K562 (cell line): ENCODE results near the gene VAMP8. TPM values are rescaled to one million over a fixed set of nuclear protein-coding genes. Genes with fewer than 3 reads are reported as not detected.
A peak's percentile ranks its signal among the peaks of the same experiment; 100 is the strongest.

Experiments
- CBFB ChIP-seq: sonication (generic); formaldehyde crosslinking; IDR thresholded peaks from 2 replicates; pipeline ENCODE4 v1.4.0; 2020; ENCODE audit warnings: mild to moderate bottlenecking, missing genetic modification reagents
- GABPB1 ChIP-seq: sonication (generic); formaldehyde crosslinking; IDR thresholded peaks from 2 replicates; pipeline ENCODE4 v1.8.0; 2022; ENCODE audit warnings: mild to moderate bottlenecking, missing genetic modification reagents
- MTA2 ChIP-seq: fragments of 450-650 bp; IDR thresholded peaks from 2 replicates; pipeline ENCODE4 v1.6.1; 2016; ENCODE audit warnings: low read depth
- MXI1 ChIP-seq: IDR thresholded peaks from 2 replicates; pipeline ENCODE4 v1.6.1; 2011; ENCODE audit warnings: low read depth, mild to moderate bottlenecking, improper control_type of control experiment, low read length
- NFXL1 ChIP-seq: fragments of 450-650 bp; formaldehyde crosslinking; IDR thresholded peaks from 2 replicates; pipeline ENCODE4 v1.4.0; 2021; ENCODE audit warnings: mild to moderate bottlenecking
- PHF21A ChIP-seq: fragments of 450-650 bp; IDR thresholded peaks from 2 replicates; pipeline ENCODE4 v1.6.1; 2017; ENCODE audit warnings: low read depth, borderline replicate concordance
- RBM17 ChIP-seq: fragments of 200-400 bp; formaldehyde crosslinking; IDR thresholded peaks from 2 replicates; pipeline ENCODE4 v1.6.1; 2017; ENCODE audit warnings: low read depth, mild to moderate bottlenecking, low read length, borderline replicate concordance
- SREBF2 ChIP-seq: sonication (generic); formaldehyde crosslinking; IDR thresholded peaks from 2 replicates; pipeline ENCODE4 v1.4.0; 2020; ENCODE audit warnings: mild to moderate bottlenecking, missing genetic modification reagents
- TARDBP ChIP-seq: fragments of 450-650 bp; IDR thresholded peaks from 2 replicates; pipeline ENCODE4 v1.6.1; 2016
- TCF3 ChIP-seq: sonication (generic); formaldehyde crosslinking; IDR thresholded peaks from 2 replicates; pipeline ENCODE4 v1.4.0; 2020; ENCODE audit warnings: mild to moderate bottlenecking, missing genetic modification reagents
- TRIM24 ChIP-seq, 2 experiments: fragments of 450-650 bp; IDR thresholded peaks; 2 replicates each; pipeline ENCODE4 v1.6.1; 2016
- ZNF134 ChIP-seq: fragments of 250-450 bp; sonication (Bioruptor Pico); conservative IDR thresholded peaks from 2 replicates; pipeline ENCODE4 v1.4.0; 2020
- ZNF3 ChIP-seq: fragments of 250-450 bp; sonication (Bioruptor Pico); IDR thresholded peaks from 2 replicates; pipeline ENCODE4 v1.5.0; 2021; ENCODE audit warnings: mild to moderate bottlenecking, moderate library complexity
- ZNF431 ChIP-seq: sonication (generic); formaldehyde crosslinking; IDR thresholded peaks from 2 replicates; pipeline ENCODE4 v1.8.0; 2022; ENCODE audit warnings: mild to moderate bottlenecking, missing genetic modification reagents
- ZNF57 ChIP-seq: fragments of 450-650 bp; formaldehyde crosslinking; IDR thresholded peaks from 2 replicates; pipeline ENCODE4 v1.4.0; 2020; ENCODE audit warnings: mild to moderate bottlenecking, moderate library complexity
- polyA plus RNA-seq, 8 experiments: library from polyadenylated mRNA; depleted of rRNA in 4 of 8; stranded (reverse) in 5 of 8; unstranded in 3 of 8; fragments of >200 nt; fragmentation: Nextera tagmentation in 2 of 8; fragmentation: Illumina TruSeq in 1 of 8; extraction: Ambion mirVana in 2 of 8; extraction: Trizol in 1 of 8; gene quantifications; 2 replicates each; pipeline versions ENCODE4 v1.2.1 to v1.2.3, GENCODE V29; 2011 to 2014; ENCODE audit warnings: inconsistent platforms in 1 of 8, missing spikeins in 1 of 8
- total RNA-seq, 7 experiments: library from RNA; depleted of rRNA in 6 of 7; stranded (reverse); fragments of >200 nt in 6 of 7; fragmentation: Illumina TruSeq in 2 of 7; extraction: Trizol in 2 of 7; gene quantifications; 2 replicates each; pipeline versions ENCODE4 v1.2.1 to v1.2.3, GENCODE V29; 2011 to 2021; ENCODE audit warnings: low replicate concordance in 1 of 7
- TF ChIP-seq, protein P1 (sequence below): fragments of 450-650 bp; formaldehyde crosslinking; conservative IDR thresholded peaks from 2 replicates; pipeline ENCODE4 v1.4.0; 2022; ENCODE audit warnings: mild to moderate bottlenecking, missing genetic modification characterization
- TF ChIP-seq, protein P2 (sequence below): sonication (generic); formaldehyde crosslinking; IDR thresholded peaks from 2 replicates; pipeline ENCODE4 v1.8.0; 2022; ENCODE audit warnings: mild to moderate bottlenecking, missing genetic modification reagents
- TF ChIP-seq, protein P3 (sequence below): fragments of 450-650 bp; IDR thresholded peaks from 2 replicates; pipeline ENCODE4 v1.6.1; 2016; ENCODE audit warnings: mild to moderate bottlenecking
- TF ChIP-seq, protein P4 (sequence below): sonication (generic); formaldehyde crosslinking; IDR thresholded peaks from 2 replicates; pipeline ENCODE4 v1.8.0; 2023; ENCODE audit warnings: mild to moderate bottlenecking, missing genetic modification reagents
- TF ChIP-seq, protein P5 (sequence below), 3 experiments: IDR thresholded peaks in 2 of 3; conservative IDR thresholded peaks in 1 of 3; 2 replicates each; pipeline ENCODE4 v1.5.1; 2011 to 2012; ENCODE audit warnings: low read length in 3 of 3, mild to moderate bottlenecking in 3 of 3, control low read depth in 2 of 3, improper control_type of control experiment in 1 of 3, inconsistent platforms in 1 of 3, low read depth in 1 of 3, mixed read lengths in 1 of 3, moderate library complexity in 1 of 3; ENCODE audit not compliant: insufficient read depth in 2 of 3

Gene VAMP8
- total and polyA plus RNA-seq, 9 of the 15 experiments (the other 6 are each of a cell fraction or from before 2014, with no cell fraction given), result 107 to 571 (median 248) TPM

DNA sequence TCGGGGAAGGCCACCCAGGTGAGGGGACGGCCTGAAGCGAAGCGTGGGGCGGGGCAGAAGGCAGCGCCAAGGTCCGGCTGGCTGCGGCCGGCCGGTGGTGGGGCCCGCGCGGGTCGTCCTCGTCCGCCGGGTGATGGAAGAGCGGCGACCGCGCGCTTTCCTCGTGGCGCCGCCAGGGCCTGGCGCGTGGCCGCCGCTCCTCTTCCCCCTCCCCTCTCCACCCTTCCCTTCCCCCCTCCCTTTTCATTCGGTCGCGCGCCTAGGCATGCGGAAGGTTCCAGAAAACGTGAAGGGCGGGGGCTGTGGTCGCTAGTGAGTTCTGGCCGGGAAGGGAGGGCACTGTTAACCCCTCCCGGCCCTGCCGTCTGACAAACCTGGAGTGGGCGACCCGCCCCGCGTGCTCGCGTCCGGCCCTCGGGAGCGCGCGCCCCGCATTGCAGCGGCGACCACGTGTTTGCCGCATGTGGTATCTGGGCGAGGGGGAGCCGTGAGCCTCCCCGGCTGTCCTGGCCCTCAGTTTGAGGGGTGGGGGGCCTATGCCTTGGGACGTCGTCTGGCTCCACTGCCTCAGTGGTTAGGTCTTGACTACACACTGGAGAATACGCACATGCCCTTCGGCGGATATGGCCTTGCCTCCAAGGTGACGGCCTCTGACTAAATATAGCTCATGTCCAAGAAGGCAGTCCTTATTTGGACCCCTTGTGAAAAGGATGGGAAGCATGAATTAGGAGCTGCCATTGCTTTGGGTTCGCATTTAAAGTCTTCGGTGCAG is 37.8 kb upstream of the VAMP8 start (continued):
- TF ChIP-seq ZNF431 (CRISPR knock-in tag), result peak; percentile 46; the same call in 1 of the 2 replicates
- TF ChIP-seq, protein P1, sequence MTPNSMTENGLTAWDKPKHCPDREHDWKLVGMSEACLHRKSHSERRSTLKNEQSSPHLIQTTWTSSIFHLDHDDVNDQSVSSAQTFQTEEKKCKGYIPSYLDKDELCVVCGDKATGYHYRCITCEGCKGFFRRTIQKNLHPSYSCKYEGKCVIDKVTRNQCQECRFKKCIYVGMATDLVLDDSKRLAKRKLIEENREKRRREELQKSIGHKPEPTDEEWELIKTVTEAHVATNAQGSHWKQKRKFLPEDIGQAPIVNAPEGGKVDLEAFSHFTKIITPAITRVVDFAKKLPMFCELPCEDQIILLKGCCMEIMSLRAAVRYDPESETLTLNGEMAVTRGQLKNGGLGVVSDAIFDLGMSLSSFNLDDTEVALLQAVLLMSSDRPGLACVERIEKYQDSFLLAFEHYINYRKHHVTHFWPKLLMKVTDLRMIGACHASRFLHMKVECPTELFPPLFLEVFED (CRISPR knock-in tag), result no peak; the same call in 1 of the 2 replicates
- no peak for TF ChIP-seq ZNF134 (CRISPR knock-in tag)
- no peak for TF ChIP-seq TRIM24 (IDR thresholded peaks at IDR 0.05)
- no peak for TF ChIP-seq GABPB1
- TF ChIP-seq TARDBP, result no peak
- TF ChIP-seq TCF3 (CRISPR knock-in tag), result no peak
- TF ChIP-seq, protein P2, sequence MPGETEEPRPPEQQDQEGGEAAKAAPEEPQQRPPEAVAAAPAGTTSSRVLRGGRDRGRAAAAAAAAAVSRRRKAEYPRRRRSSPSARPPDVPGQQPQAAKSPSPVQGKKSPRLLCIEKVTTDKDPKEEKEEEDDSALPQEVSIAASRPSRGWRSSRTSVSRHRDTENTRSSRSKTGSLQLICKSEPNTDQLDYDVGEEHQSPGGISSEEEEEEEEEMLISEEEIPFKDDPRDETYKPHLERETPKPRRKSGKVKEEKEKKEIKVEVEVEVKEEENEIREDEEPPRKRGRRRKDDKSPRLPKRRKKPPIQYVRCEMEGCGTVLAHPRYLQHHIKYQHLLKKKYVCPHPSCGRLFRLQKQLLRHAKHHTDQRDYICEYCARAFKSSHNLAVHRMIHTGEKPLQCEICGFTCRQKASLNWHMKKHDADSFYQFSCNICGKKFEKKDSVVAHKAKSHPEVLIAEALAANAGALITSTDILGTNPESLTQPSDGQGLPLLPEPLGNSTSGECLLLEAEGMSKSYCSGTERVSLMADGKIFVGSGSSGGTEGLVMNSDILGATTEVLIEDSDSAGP (CRISPR knock-in tag), result peak; percentile 4; the same call in 1 of the 2 replicates
- TF ChIP-seq PHF21A, result no peak
- no peak for TF ChIP-seq SREBF2 (CRISPR knock-in tag)
- TF ChIP-seq, protein P3, sequence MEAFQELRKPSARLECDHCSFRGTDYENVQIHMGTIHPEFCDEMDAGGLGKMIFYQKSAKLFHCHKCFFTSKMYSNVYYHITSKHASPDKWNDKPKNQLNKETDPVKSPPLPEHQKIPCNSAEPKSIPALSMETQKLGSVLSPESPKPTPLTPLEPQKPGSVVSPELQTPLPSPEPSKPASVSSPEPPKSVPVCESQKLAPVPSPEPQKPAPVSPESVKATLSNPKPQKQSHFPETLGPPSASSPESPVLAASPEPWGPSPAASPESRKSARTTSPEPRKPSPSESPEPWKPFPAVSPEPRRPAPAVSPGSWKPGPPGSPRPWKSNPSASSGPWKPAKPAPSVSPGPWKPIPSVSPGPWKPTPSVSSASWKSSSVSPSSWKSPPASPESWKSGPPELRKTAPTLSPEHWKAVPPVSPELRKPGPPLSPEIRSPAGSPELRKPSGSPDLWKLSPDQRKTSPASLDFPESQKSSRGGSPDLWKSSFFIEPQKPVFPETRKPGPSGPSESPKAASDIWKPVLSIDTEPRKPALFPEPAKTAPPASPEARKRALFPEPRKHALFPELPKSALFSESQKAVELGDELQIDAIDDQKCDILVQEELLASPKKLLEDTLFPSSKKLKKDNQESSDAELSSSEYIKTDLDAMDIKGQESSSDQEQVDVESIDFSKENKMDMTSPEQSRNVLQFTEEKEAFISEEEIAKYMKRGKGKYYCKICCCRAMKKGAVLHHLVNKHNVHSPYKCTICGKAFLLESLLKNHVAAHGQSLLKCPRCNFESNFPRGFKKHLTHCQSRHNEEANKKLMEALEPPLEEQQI, result no peak
- peak; percentile 72; the same call in 1 of the 2 replicates for TF ChIP-seq CBFB (CRISPR knock-in tag)
- no peak for TF ChIP-seq MTA2
- TF ChIP-seq NFXL1 (CRISPR knock-in tag), result no peak
- TF ChIP-seq RBM17, result no peak
- TF ChIP-seq ZNF3 (CRISPR knock-in tag), result no peak
- TF ChIP-seq, protein P4, sequence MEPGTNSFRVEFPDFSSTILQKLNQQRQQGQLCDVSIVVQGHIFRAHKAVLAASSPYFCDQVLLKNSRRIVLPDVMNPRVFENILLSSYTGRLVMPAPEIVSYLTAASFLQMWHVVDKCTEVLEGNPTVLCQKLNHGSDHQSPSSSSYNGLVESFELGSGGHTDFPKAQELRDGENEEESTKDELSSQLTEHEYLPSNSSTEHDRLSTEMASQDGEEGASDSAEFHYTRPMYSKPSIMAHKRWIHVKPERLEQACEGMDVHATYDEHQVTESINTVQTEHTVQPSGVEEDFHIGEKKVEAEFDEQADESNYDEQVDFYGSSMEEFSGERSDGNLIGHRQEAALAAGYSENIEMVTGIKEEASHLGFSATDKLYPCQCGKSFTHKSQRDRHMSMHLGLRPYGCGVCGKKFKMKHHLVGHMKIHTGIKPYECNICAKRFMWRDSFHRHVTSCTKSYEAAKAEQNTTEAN (CRISPR knock-in tag), result no peak
- TF ChIP-seq, protein P5, sequence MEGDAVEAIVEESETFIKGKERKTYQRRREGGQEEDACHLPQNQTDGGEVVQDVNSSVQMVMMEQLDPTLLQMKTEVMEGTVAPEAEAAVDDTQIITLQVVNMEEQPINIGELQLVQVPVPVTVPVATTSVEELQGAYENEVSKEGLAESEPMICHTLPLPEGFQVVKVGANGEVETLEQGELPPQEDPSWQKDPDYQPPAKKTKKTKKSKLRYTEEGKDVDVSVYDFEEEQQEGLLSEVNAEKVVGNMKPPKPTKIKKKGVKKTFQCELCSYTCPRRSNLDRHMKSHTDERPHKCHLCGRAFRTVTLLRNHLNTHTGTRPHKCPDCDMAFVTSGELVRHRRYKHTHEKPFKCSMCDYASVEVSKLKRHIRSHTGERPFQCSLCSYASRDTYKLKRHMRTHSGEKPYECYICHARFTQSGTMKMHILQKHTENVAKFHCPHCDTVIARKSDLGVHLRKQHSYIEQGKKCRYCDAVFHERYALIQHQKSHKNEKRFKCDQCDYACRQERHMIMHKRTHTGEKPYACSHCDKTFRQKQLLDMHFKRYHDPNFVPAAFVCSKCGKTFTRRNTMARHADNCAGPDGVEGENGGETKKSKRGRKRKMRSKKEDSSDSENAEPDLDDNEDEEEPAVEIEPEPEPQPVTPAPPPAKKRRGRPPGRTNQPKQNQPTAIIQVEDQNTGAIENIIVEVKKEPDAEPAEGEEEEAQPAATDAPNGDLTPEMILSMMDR (IDR thresholded peaks at IDR 0.05 in 2 of 3, conservative IDR thresholded peaks at IDR 0.05 in 1 of 3; ENCODE audit: insufficient read depth in 2 of 3, low read depth in 1 of 3, low read length in 3 of 3), result no peak
- TF ChIP-seq ZNF57 (CRISPR knock-in tag), result no peak
- TF ChIP-seq MXI1, result peak; percentile 73; the same call in 1 of the 2 replicates
